HepG2 (cell line): Measurements from ENCODE around the gene MAGI1. TPM values are rescaled to one million over a fixed set of nuclear protein-coding genes. Genes with fewer than 3 reads are reported as not detected.

Source experiments
- ATAC-seq: fragments of 200-7000 bp; cut with Tn5 transposase; 3 replicates; pipeline ENCODE4 v1.9.1; 2020; ENCODE audit warnings: mild to moderate bottlenecking, moderate library complexity
- BruUV-seq: library from RNA; stranded (reverse); fragments of 400-500 nt; replicated peaks from 2 replicates; lab custom pipeline; 2021; lab: Mats Ljungman, UMichigan
- CTCF ChIA-PET: fragments of 300-600 bp; formaldehyde crosslinking; extraction: SDS; loops from one replicate; lab custom pipeline; 2021; ENCODE audit warnings: low total read pairs, inconsistent platforms, low intra/inter-chr PET ratio; lab: Yijun Ruan, JAX
- POLR2A ChIA-PET: fragments of 350-600 bp; sonication (Branson Sonifier 250); formaldehyde crosslinking; loops from one replicate; lab custom pipeline; 2020; ENCODE audit warnings: antibody characterized with exemption, inconsistent platforms; lab: Yijun Ruan, JAX
- DNase-seq: peaks from one replicate; pipeline ENCODE4 v3.0.0-alpha.2; 2015; ENCODE audit warnings: low spot score
- FAIRE-seq: peaks from 3 replicates; lab custom pipeline; 2011; peaks lifted over from hg19 to GRCh38; lab: Jason Lieb, UNC
- H2AFZ ChIP-seq: one replicate; pipeline ENCODE4 v1.6.1; 2011; ENCODE audit warnings: low read length, inconsistent platforms
- H3K27ac ChIP-seq: fragments of 300-600 bp; 3 replicates; pipeline ENCODE4 v1.8.0; 2011; ENCODE audit warnings: mixed run types, mild to moderate bottlenecking, mixed read lengths, low read length, inconsistent platforms; ENCODE audit not compliant: insufficient read depth; ENCODE audit errors: extremely low read length
- H3K27me3 ChIP-seq, 2 experiments: fragments of 200-600 bp in 1 of 2; 2 replicates in 1 of 2; 3 replicates in 1 of 2; pipeline versions ENCODE4 v1.6.0 to v1.8.0; 2011; ENCODE audit warnings: low read length in 2 of 2, mild to moderate bottlenecking in 2 of 2, moderate library complexity in 2 of 2, inconsistent platforms in 1 of 2; ENCODE audit not compliant: insufficient read depth in 2 of 2, control insufficient read depth in 1 of 2
- H3K36me3 ChIP-seq, 2 experiments: fragments of 200-600 bp in 1 of 2; replicated peaks in 1 of 2; 2 replicates in 1 of 2; 3 replicates in 1 of 2; pipeline versions ENCODE4 v1.5.1 to v1.8.0; 2011; ENCODE audit warnings: low read length in 2 of 2, inconsistent platforms in 1 of 2; ENCODE audit not compliant: insufficient read depth in 2 of 2, control insufficient read depth in 1 of 2
- H3K4me1 ChIP-seq: 2 replicates; pipeline ENCODE4 v1.5.1; 2012; ENCODE audit warnings: low read length, inconsistent platforms; ENCODE audit not compliant: insufficient read depth
- H3K4me2 ChIP-seq: 2 replicates; pipeline ENCODE4 v1.6.0; 2011; ENCODE audit warnings: low read depth, low read length, inconsistent platforms
- H3K4me3 ChIP-seq, 3 experiments: fragments of 200-600 bp in 1 of 3; sonication (generic), shearing (Covaris generic) in 1 of 3; replicated peaks in 1 of 3; 2 replicates each; pipeline ENCODE4 v1.5.1; 2011 to 2016; ENCODE audit warnings: low read length in 3 of 3, inconsistent platforms in 2 of 3, low read depth in 2 of 3, mild to moderate bottlenecking in 2 of 3, control low read depth in 1 of 3, mixed read lengths in 1 of 3; ENCODE audit not compliant: insufficient read depth in 1 of 3
- H3K79me2 ChIP-seq: one replicate; pipeline ENCODE4 v1.6.1; 2011; ENCODE audit warnings: low read length, inconsistent platforms; ENCODE audit not compliant: insufficient read depth
- H3K9ac ChIP-seq: 2 replicates; pipeline ENCODE4 v1.6.0; 2011; ENCODE audit warnings: mild to moderate bottlenecking, low read depth, low read length, inconsistent platforms; ENCODE audit not compliant: insufficient read depth
- H3K9me3 ChIP-seq: 2 replicates; pipeline ENCODE4 v1.5.1; 2012; ENCODE audit warnings: mild to moderate bottlenecking, low read length
- H4K20me1 ChIP-seq: 2 replicates; pipeline ENCODE4 v1.6.0; 2011; ENCODE audit warnings: inconsistent platforms, mild to moderate bottlenecking, low read length, moderate library complexity; ENCODE audit not compliant: insufficient read depth
- AGO2 ChIP-seq: fragments of 200-400 bp; formaldehyde crosslinking; optimal IDR thresholded peaks from 2 replicates; pipeline ENCODE3; 2017; ENCODE audit warnings: mild to moderate bottlenecking, low read depth, low read length, moderate library complexity
- ATRX ChIP-seq: sonication (generic); formaldehyde crosslinking; IDR thresholded peaks from 2 replicates; pipeline ENCODE4 v1.4.0; 2020; ENCODE audit warnings: missing genetic modification reagents, borderline replicate concordance
- BORCS8-MEF2B ChIP-seq: sonication (generic); formaldehyde crosslinking; IDR thresholded peaks from 2 replicates; pipeline ENCODE4 v1.8.0; 2022; ENCODE audit warnings: mild to moderate bottlenecking, missing genetic modification reagents
- ESRRA ChIP-seq: sonication (generic); formaldehyde crosslinking; IDR thresholded peaks from 2 replicates; pipeline ENCODE4 v1.5.1; 2020; ENCODE audit warnings: mild to moderate bottlenecking, low read depth, missing genetic modification reagents
- KDM2A ChIP-seq: sonication (generic); formaldehyde crosslinking; IDR thresholded peaks from 2 replicates; pipeline ENCODE4 v1.4.0; 2020; ENCODE audit warnings: low read depth, missing genetic modification reagents, borderline replicate concordance
- NFYB ChIP-seq: sonication (generic); formaldehyde crosslinking; IDR thresholded peaks from 2 replicates; pipeline ENCODE4 v1.4.0; 2020; ENCODE audit warnings: missing genetic modification reagents
- NR2F6 ChIP-seq, 2 experiments: IDR thresholded peaks; 2 replicates each; pipeline ENCODE4 v1.6.1; 2016; ENCODE audit warnings: antibody characterized with exemption in 1 of 2, mild to moderate bottlenecking in 1 of 2
- RNF2 ChIP-seq: fragments of 450-650 bp; conservative IDR thresholded peaks from 2 replicates; pipeline ENCODE4 v1.6.1; 2016; ENCODE audit warnings: low read depth
- SIX1 ChIP-seq: sonication (generic); formaldehyde crosslinking; IDR thresholded peaks from 2 replicates; pipeline ENCODE4 v1.4.0; 2020; ENCODE audit warnings: missing genetic modification reagents, borderline replicate concordance
- THYN1 ChIP-seq: sonication (generic); formaldehyde crosslinking; IDR thresholded peaks from 2 replicates; pipeline ENCODE4 v1.8.1; 2023; ENCODE audit warnings: low read depth, mild to moderate bottlenecking, moderate library complexity, missing genetic modification reagents, borderline replicate concordance
- ZBTB25 ChIP-seq: IDR thresholded peaks from 2 replicates; pipeline ENCODE4 v1.6.1; 2018; ENCODE audit warnings: missing genetic modification reagents
- ZFYVE20 ChIP-seq: sonication (generic); formaldehyde crosslinking; IDR thresholded peaks from 2 replicates; pipeline ENCODE4 v1.8.0; 2023; ENCODE audit warnings: low read depth, mild to moderate bottlenecking, moderate library complexity, missing genetic modification reagents, borderline replicate concordance
- ZNF207 ChIP-seq: fragments of 450-650 bp; IDR thresholded peaks from 2 replicates; pipeline ENCODE4 v1.6.1; 2016; ENCODE audit warnings: antibody characterized with exemption, borderline replicate concordance
- ZNF33A ChIP-seq: sonication (generic); formaldehyde crosslinking; IDR thresholded peaks from 2 replicates; pipeline ENCODE4 v1.5.1; 2020; ENCODE audit warnings: missing genetic modification reagents, mild to moderate bottlenecking, moderate library complexity, borderline replicate concordance
- ZNF577 ChIP-seq: sonication (generic); formaldehyde crosslinking; IDR thresholded peaks from 2 replicates; pipeline ENCODE4 v1.4.0; 2020; ENCODE audit warnings: mild to moderate bottlenecking, low read depth, missing genetic modification reagents, borderline replicate concordance
- ZNF672 ChIP-seq: sonication (generic); formaldehyde crosslinking; IDR thresholded peaks from 2 replicates; pipeline ENCODE4 v1.8.1; 2022; ENCODE audit warnings: missing genetic modification reagents
- ZNF770 ChIP-seq: sonication (generic); formaldehyde crosslinking; IDR thresholded peaks from 2 replicates; pipeline ENCODE4 v1.5.0; 2020; ENCODE audit warnings: mild to moderate bottlenecking, missing genetic modification reagents
- WGBS: methylation state at CpG from one replicate; pipeline ENCODE4 v1.1.6; 2017; ENCODE audit warnings: low lambda C conversion rate; 5-methylcytosine and 5-hydroxymethylcytosine counted together
- in situ Hi-C: cut with HindIII; loops from 2 replicates; pipeline ENCODE4 v1.10.0; 2017; ENCODE audit warnings: low pct_unique_long_range_greater_than_20kb; ENCODE audit not compliant: extremely low pct_ligation_motif_present
- intact Hi-C: fragments of 100-400 bp; cut with micrococcal nuclease; formaldehyde crosslinking; loops from one replicate; pipeline ENCODE4 v1.10.0; 2022; ENCODE audit not compliant: unreplicated experiment
- polyA plus RNA-seq, 8 experiments: library from polyadenylated mRNA; depleted of rRNA in 3 of 8; stranded (reverse) in 7 of 8; unstranded in 1 of 8; fragments of >200 nt; fragmentation: Illumina TruSeq in 4 of 8; extraction: Trizol in 4 of 8; gene quantifications; 2 replicates each; pipeline versions ENCODE4 v1.2.1 to v1.2.3, GENCODE V29; 2011 to 2016; ENCODE audit warnings: low read depth in 4 of 8, missing spikeins in 1 of 8, mixed read lengths in 1 of 8; ENCODE audit not compliant: insufficient read depth in 1 of 8
- total RNA-seq, 5 experiments: library from RNA; depleted of rRNA; stranded (reverse); fragments of >200 nt; fragmentation: Illumina TruSeq; extraction: Trizol; gene quantifications; 2 replicates each; pipeline ENCODE4 v1.2.3, GENCODE V29; 2016; ENCODE audit warnings: low read depth in 1 of 5

MAGI1 gene
- total and polyA plus RNA-seq, 2 of the 13 experiments (the other 11 are each of a cell fraction or from before 2014, with no cell fraction given) = 22.2 to 26.0 TPM

GRCh38 chr3:65830948-65831732, 207.6 kb downstream of the MAGI1 start:
- in situ Hi-C loops = no loop called here
- CTCF ChIA-PET = no interaction called here

More at GRCh38 chr3:65830948-65831732, 207.6 kb downstream of the MAGI1 start:
- Histone ChIP-seq H3K4me1 (peaks cover 32% of the 10 kb centered on the region), H3K79me2 (peaks cover 60% of the 10 kb centered on the region), H3K9me3 (no peaks in the 10 kb centered on the region), H3K36me3 (no peaks in the 10 kb centered on the region), H3K4me3 (no peak overlapping the region), H3K4me2 (no peak overlapping the region), H3K27me3 (no peaks in the 10 kb centered on the region), H2AFZ (no peak overlapping the region), H3K27ac (no peak overlapping the region), H4K20me1 (peaks cover 27% of the 10 kb centered on the region), H3K9ac (no peak overlapping the region)
- no TSS peak for BruUV-seq
- TF ChIP-seq ZNF33A (CRISPR knock-in tag) (no peak), BORCS8-MEF2B (no peak), NFYB (CRISPR knock-in tag) (no peak), ATRX (CRISPR knock-in tag) (no peak), ZNF577 (CRISPR knock-in tag) (no peak), ZNF207 (no peak), ZNF672 (no peak), ZFYVE20 (CRISPR knock-in tag) (no peak), NR2F6 (IDR thresholded peaks at IDR 0.05) (no peak), NR2F6 (CRISPR knock-in tag; IDR thresholded peaks at IDR 0.05) (no peak), AGO2 (no peak), SIX1 (CRISPR knock-in tag) (no peak), RNF2 (no peak), THYN1 (CRISPR knock-in tag) (no peak), ESRRA (CRISPR knock-in tag) (no peak), ZBTB25 (CRISPR knock-in tag) (no peak), ZNF770 (CRISPR knock-in tag) (no peak), KDM2A (CRISPR knock-in tag) (no peak)
- POLR2A ChIA-PET = no interaction called here
- DNase-seq = no peak
- ATAC-seq = no peak
- whole genome bisulfite sequencing = 80% methylated on average over 6 of the region's 6 CpGs
- no peak for FAIRE-seq
- intact Hi-C loops = no loop called here
